Kidney glomerular epithelial cell (primary cell): Measurements from ENCODE around the gene CDH23.

Source experiments
- DNase-seq: peaks from one replicate; lab custom pipeline; 2025; lab: John Stamatoyannopoulos, UW

The CDH23 gene

GRCh38 chr10:71537681-71538080 lies 141.0 kb downstream of the CDH23 start:
- DNase-seq: no peak

- no peak for DNase-seq
These were observed 142.0 kb downstream of the CDH23 start for GRCh38 chr10:71538608-71539260.

- no peak for DNase-seq
These were observed 142.9 kb downstream of the CDH23 start for GRCh38 chr10:71539442-71540118.

GRCh38 chr10:71542478-71542877 lies 145.8 kb downstream of the CDH23 start:
- DNase-seq: no peak

GRCh38 chr10:71543608-71544170 lies 147.0 kb downstream of the CDH23 start:
- DNase-seq: no peak

- no peak for DNase-seq
These were observed 148.3 kb downstream of the CDH23 start for GRCh38 chr10:71545001-71545400.

GRCh38 chr10:71546220-71546619 lies 149.5 kb downstream of the CDH23 start:
- no peak for DNase-seq

GRCh38 chr10:71547312-71547711 lies 150.6 kb downstream of the CDH23 start:
- no peak for DNase-seq

GRCh38 chr10:71547876-71548846 lies 151.4 kb downstream of the CDH23 start:
- DNase-seq: no peak

- DNase-seq: no peak
These were observed 153.2 kb downstream of the CDH23 start for GRCh38 chr10:71549766-71550533.

GRCh38 chr10:71550628-71551027 lies 153.9 kb downstream of the CDH23 start:
- DNase-seq: no peak

- no peak for DNase-seq
These were observed 155.2 kb downstream of the CDH23 start for GRCh38 chr10:71551970-71552369.

- no peak for DNase-seq
These were observed 156.7 kb downstream of the CDH23 start for GRCh38 chr10:71553432-71553831.

GRCh38 chr10:71554671-71555070 lies 158.0 kb downstream of the CDH23 start:
- no peak for DNase-seq

- no peak for DNase-seq
These were observed 158.5 kb downstream of the CDH23 start for GRCh38 chr10:71555087-71555723.

GRCh38 chr10:71555724-71556119 lies 159.0 kb downstream of the CDH23 start:
- DNase-seq: no peak

GRCh38 chr10:71558991-71559390 lies 162.3 kb downstream of the CDH23 start:
- no peak for DNase-seq

GRCh38 chr10:71561003-71561574 lies 164.4 kb downstream of the CDH23 start:
- DNase-seq: no peak

- DNase-seq: no peak
These were observed 165.5 kb downstream of the CDH23 start for GRCh38 chr10:71562181-71562580.

GRCh38 chr10:71562904-71563303 lies 166.2 kb downstream of the CDH23 start:
- DNase-seq: no peak
